Panc1 (cell line): ENCODE data around the gene AGTPBP1.

Experiments
- CTCF ChIP-seq: fragments of 450-650 bp; IDR thresholded peaks from 2 replicates; pipeline ENCODE4 v1.5.1; 2017; ENCODE audit warnings: mild to moderate bottlenecking
- POLR2AphosphoS5 ChIP-seq: IDR thresholded peaks from 2 replicates; pipeline ENCODE4 v1.6.1; 2012; ENCODE audit warnings: mild to moderate bottlenecking, low read depth, low read length, moderate library complexity

GRCh38 chr9:85569988-85570387, 171.8 kb downstream of the AGTPBP1 start:
- TF ChIP-seq POLR2AphosphoS5 (no peak), CTCF (no peak)
